OCI-LY1 (cell line): ENCODE results near the gene SLC25A34.

Source experiments
- CTCF ChIP-seq: fragments of 200-600 bp; sonication (generic), shearing (Covaris generic); IDR thresholded peaks from 2 replicates; pipeline ENCODE4 v1.5.1; 2017; ENCODE audit warnings: mild to moderate bottlenecking, antibody characterized with exemption, low read length, moderate library complexity, mixed read lengths
- EZH2 ChIP-seq: fragments of 200-600 bp; sonication (generic), shearing (Covaris generic); IDR thresholded peaks from 2 replicates; pipeline ENCODE4 v1.8.0; 2017; ENCODE audit warnings: borderline replicate concordance, mixed run types, mild to moderate bottlenecking, antibody characterized with exemption, low read length, moderate library complexity, mixed read lengths

GRCh38 chr1:15751717-15752116 lies 15.7 kb downstream of the SLC25A34 start:
- TF ChIP-seq CTCF (no peak), EZH2 (no peak)
